ENCODE measurements around the gene SMYD2. TPM values are rescaled to one million over a fixed set of nuclear protein-coding genes. Genes with fewer than 3 reads are reported as not detected.

The SMYD2 gene
- total and polyA plus RNA-seq, 2 experiments from 2014 or later: 34.4 to 39.8 TPM

DNA sequence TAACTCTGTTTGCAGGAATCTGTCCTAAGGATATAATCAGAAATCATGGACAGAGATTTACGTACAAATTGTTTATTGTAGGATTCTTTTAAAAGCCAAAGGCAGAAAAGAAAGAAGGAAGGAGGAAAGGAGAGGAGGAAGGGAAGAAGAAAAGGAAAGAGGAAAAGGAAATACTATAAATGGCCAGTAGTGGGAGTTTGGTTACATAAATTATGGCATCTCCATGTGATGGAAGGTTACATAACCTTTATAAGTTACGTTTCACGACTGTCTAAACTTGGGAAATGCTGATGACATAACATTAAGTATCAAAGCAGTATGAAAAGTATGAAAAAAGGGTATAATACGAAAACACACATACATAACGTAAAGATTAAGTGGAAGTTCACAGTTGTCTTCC is 39.0 kb downstream of the SMYD2 start:
- Histone ChIP-seq H3K36me3 (replicated peaks; ENCODE audit: insufficient read depth, low read depth) (no peaks in the 10 kb centered on the region), H3K27me3 (no peaks in the 10 kb centered on the region), H3K9me3 (ENCODE audit: low read depth) (no peaks in the 10 kb centered on the region), H3K4me2 (no peak overlapping the region), H4K20me1 (ENCODE audit: insufficient read depth, poor library complexity, severe bottlenecking) (no peaks in the 10 kb centered on the region), H3K4me3 (no peak overlapping the region), H3K4me1 (ENCODE audit: insufficient read depth) (no peaks in the 10 kb centered on the region), H3K9me2 (replicated peaks; ENCODE audit: insufficient read depth) (no peaks in the 10 kb centered on the region), H2AFZ (no peak overlapping the region), H3K79me2 (no peaks in the 10 kb centered on the region), H3K27ac (no peak overlapping the region)
- WGBS (ENCODE audit: low lambda C conversion rate, missing lambda C conversion rate): 94% methylated on average over 5 of the region's 5 CpGs
- TF ChIP-seq EZH2 (IDR thresholded peaks at IDR 0.05; ENCODE audit: borderline replicate concordance): no peak
- no peak for TF ChIP-seq EZH2phosphoT487 (IDR thresholded peaks at IDR 0.05; ENCODE audit: low read depth, severe bottlenecking, unreplicated experiment)
- TF ChIP-seq, protein P1, sequence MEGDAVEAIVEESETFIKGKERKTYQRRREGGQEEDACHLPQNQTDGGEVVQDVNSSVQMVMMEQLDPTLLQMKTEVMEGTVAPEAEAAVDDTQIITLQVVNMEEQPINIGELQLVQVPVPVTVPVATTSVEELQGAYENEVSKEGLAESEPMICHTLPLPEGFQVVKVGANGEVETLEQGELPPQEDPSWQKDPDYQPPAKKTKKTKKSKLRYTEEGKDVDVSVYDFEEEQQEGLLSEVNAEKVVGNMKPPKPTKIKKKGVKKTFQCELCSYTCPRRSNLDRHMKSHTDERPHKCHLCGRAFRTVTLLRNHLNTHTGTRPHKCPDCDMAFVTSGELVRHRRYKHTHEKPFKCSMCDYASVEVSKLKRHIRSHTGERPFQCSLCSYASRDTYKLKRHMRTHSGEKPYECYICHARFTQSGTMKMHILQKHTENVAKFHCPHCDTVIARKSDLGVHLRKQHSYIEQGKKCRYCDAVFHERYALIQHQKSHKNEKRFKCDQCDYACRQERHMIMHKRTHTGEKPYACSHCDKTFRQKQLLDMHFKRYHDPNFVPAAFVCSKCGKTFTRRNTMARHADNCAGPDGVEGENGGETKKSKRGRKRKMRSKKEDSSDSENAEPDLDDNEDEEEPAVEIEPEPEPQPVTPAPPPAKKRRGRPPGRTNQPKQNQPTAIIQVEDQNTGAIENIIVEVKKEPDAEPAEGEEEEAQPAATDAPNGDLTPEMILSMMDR (IDR thresholded peaks at IDR 0.05; ENCODE audit: poor library complexity): no peak
- DNase-seq (ENCODE audit: low spot score): no peak

DNA sequence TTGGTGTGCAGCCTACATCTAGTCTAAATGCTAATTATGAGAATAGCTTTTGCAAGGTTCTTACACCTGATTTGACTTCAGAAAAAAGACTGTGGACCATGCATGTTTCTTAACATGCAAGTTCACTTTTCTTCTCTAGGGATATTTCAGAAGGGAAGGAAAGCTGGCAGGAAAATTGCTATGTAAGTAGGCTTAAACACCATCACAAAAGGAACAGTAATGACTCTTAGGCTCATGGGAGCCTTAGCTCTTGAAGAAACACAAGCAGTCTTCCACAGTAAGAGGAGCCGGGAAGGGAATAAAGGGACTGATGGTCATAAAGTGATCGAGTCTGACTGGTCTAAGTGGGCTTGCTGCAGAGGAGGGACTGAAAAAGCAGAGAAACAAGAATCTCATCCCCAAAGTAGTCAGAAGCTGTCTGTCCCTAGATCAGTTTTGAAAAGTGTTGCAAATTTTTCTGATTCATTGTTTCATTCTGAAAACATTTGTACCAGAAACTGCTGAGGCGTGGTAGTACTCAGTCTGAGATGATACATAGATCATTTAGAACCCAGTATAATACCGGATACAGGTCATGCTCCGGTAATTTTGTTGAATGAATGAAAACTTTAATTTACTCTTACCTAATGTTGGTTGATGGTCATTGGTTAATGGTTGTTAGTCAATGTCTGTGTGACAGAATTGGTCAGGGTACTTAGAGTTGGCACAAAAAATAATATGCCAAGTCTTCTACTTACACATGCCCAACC is 40.9 kb downstream of the SMYD2 start:
- Histone ChIP-seq H3K27me3 (no peaks in the 10 kb centered on the region), H3K4me3 (no peak overlapping the region), H3K4me1 (ENCODE audit: insufficient read depth) (no peaks in the 10 kb centered on the region), H3K9me2 (replicated peaks; ENCODE audit: insufficient read depth) (no peaks in the 10 kb centered on the region), H3K36me3 (replicated peaks; ENCODE audit: insufficient read depth, low read depth) (no peaks in the 10 kb centered on the region), H4K20me1 (ENCODE audit: insufficient read depth, poor library complexity, severe bottlenecking) (no peaks in the 10 kb centered on the region), H2AFZ (no peak overlapping the region), H3K4me2 (no peak overlapping the region), H3K9me3 (ENCODE audit: low read depth) (no peaks in the 10 kb centered on the region), H3K79me2 (no peaks in the 10 kb centered on the region), H3K27ac (no peak overlapping the region)
- TF ChIP-seq EZH2phosphoT487 (IDR thresholded peaks at IDR 0.05; ENCODE audit: low read depth, severe bottlenecking, unreplicated experiment): no peak
- TF ChIP-seq EZH2 (IDR thresholded peaks at IDR 0.05; ENCODE audit: borderline replicate concordance): no peak
- TF ChIP-seq, protein P1 (IDR thresholded peaks at IDR 0.05; ENCODE audit: poor library complexity): no peak
- 91% methylated on average over 5 of the region's 5 CpGs for WGBS (ENCODE audit: low lambda C conversion rate, missing lambda C conversion rate)
- no peak for DNase-seq (ENCODE audit: low spot score)

DNA sequence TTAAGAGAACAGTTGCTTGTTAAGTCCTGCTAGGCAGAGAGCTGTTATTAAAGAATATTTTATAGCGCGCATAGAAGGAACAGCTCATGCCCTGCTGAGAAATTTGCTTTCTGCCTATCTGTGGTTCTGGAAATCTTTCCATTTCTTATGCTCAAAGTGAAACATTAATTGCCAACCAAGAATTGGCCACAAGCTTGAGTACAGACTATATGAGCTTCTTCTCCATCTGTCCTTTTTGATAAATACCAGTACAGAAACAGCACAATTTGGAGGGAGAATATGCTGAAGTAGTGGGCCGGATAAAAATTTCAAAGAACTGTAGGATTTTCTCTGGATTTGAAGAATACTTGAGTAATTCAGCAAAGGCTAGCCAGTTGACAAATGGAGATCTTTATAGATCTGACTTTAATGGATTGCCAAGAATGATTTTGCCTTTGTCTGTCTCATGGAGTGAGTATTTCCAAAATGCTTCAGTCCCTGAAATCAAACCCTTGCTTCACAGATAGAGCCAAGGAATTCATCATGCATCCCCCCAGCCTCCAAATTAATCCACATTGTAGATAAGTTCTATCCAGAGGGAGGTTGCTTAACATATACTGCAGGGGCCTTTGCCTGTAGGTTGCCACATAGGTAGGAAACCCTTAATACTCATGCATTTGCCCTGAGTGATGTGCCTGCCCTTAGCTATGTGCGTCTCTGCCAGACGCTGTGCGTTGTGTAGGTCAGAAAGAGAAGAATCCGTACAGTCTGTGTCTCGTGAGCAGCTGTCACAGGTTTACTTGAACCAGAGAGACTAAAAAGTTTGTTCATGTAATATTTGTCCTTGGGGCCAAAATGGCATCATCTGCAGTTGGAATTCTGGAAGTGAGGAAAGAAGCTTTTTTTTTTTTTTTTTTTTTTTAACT is 44.2 kb downstream of the SMYD2 start:
- no peaks in the 10 kb centered on the region for H3K27me3 ChIP-seq
- H3K27ac ChIP-seq: no peak overlapping the region
- no peaks in the 10 kb centered on the region for H3K9me3 ChIP-seq (ENCODE audit: low read depth)
- H4K20me1 ChIP-seq (ENCODE audit: insufficient read depth, poor library complexity, severe bottlenecking): no peaks in the 10 kb centered on the region
- H3K79me2 ChIP-seq: no peaks in the 10 kb centered on the region
- H3K4me2 ChIP-seq: no peak overlapping the region
- WGBS (ENCODE audit: low lambda C conversion rate, missing lambda C conversion rate): 85% methylated on average over 8 of the region's 8 CpGs
- TF ChIP-seq EZH2 (IDR thresholded peaks at IDR 0.05; ENCODE audit: borderline replicate concordance): no peak
- TF ChIP-seq, protein P1 (IDR thresholded peaks at IDR 0.05; ENCODE audit: poor library complexity): no peak
- TF ChIP-seq EZH2phosphoT487 (IDR thresholded peaks at IDR 0.05; ENCODE audit: low read depth, severe bottlenecking, unreplicated experiment): no peak
- H2AFZ ChIP-seq: no peak overlapping the region
- no peak overlapping the region for H3K4me3 ChIP-seq
- no peaks in the 10 kb centered on the region for H3K36me3 ChIP-seq (replicated peaks; ENCODE audit: insufficient read depth, low read depth)
- no peaks in the 10 kb centered on the region for H3K4me1 ChIP-seq (ENCODE audit: insufficient read depth)
- no peaks in the 10 kb centered on the region for H3K9me2 ChIP-seq (replicated peaks; ENCODE audit: insufficient read depth)
- no peak for DNase-seq (ENCODE audit: low spot score)
